HCT116 (cell line): ENCODE data around the gene PLCE1.

Source experiments
- CEBPB ChIP-seq: IDR thresholded peaks from 2 replicates; pipeline ENCODE4 v1.6.1; 2012; ENCODE audit warnings: low read depth
- EGR1 ChIP-seq: IDR thresholded peaks from 2 replicates; pipeline ENCODE4 v1.6.1; 2012; ENCODE audit warnings: low read depth
- EZH2 ChIP-seq: fragments of 200-600 bp; sonication (generic); IDR thresholded peaks from 2 replicates; pipeline ENCODE4 v1.6.1; 2017; ENCODE audit warnings: antibody characterized with exemption, mixed run types
- JUND ChIP-seq: IDR thresholded peaks from 2 replicates; pipeline ENCODE4 v1.6.1; 2012
- MAX ChIP-seq: IDR thresholded peaks from 2 replicates; pipeline ENCODE4 v1.6.1; 2012
- POLR2A ChIP-seq: IDR thresholded peaks from 2 replicates; pipeline ENCODE4 v1.7.0; 2011; ENCODE audit warnings: borderline replicate concordance; ENCODE audit not compliant: insufficient read depth, insufficient read length; ENCODE audit errors: extremely low read depth
- POLR2AphosphoS5 ChIP-seq: IDR thresholded peaks from 2 replicates; pipeline ENCODE4 v1.6.1; 2011; ENCODE audit warnings: mild to moderate bottlenecking, low read depth, low read length, moderate library complexity
- SIN3A ChIP-seq: IDR thresholded peaks from 2 replicates; pipeline ENCODE4 v1.6.1; 2012; ENCODE audit warnings: low read depth
- ZFX ChIP-seq: fragments of 450-650 bp; IDR thresholded peaks from 2 replicates; pipeline ENCODE4 v1.6.1; 2017
- TF ChIP-seq, protein P1 (sequence below), 3 experiments: fragments of 200-600 bp in 1 of 3; sonication (generic) in 1 of 3; IDR thresholded peaks in 2 of 3; conservative IDR thresholded peaks in 1 of 3; 2 replicates each; pipeline ENCODE4 v1.5.1; 2012 to 2017; ENCODE audit warnings: low read depth in 2 of 3, low read length in 2 of 3, antibody characterized with exemption in 1 of 3, borderline replicate concordance in 1 of 3, control low read depth in 1 of 3, mild to moderate bottlenecking in 1 of 3, mixed read lengths in 1 of 3, mixed run types in 1 of 3, moderate library complexity in 1 of 3; ENCODE audit not compliant: insufficient read depth in 1 of 3
- TF ChIP-seq, protein P2 (sequence below): IDR thresholded peaks from 2 replicates; pipeline ENCODE4 v1.6.1; 2011; ENCODE audit warnings: mild to moderate bottlenecking, low read length, moderate library complexity; ENCODE audit not compliant: insufficient replicate concordance; ENCODE audit errors: extremely low read depth
- TF ChIP-seq, protein P3 (sequence below): IDR thresholded peaks from 2 replicates; pipeline ENCODE4 v1.6.1; 2012; ENCODE audit warnings: low read depth

DNA sequence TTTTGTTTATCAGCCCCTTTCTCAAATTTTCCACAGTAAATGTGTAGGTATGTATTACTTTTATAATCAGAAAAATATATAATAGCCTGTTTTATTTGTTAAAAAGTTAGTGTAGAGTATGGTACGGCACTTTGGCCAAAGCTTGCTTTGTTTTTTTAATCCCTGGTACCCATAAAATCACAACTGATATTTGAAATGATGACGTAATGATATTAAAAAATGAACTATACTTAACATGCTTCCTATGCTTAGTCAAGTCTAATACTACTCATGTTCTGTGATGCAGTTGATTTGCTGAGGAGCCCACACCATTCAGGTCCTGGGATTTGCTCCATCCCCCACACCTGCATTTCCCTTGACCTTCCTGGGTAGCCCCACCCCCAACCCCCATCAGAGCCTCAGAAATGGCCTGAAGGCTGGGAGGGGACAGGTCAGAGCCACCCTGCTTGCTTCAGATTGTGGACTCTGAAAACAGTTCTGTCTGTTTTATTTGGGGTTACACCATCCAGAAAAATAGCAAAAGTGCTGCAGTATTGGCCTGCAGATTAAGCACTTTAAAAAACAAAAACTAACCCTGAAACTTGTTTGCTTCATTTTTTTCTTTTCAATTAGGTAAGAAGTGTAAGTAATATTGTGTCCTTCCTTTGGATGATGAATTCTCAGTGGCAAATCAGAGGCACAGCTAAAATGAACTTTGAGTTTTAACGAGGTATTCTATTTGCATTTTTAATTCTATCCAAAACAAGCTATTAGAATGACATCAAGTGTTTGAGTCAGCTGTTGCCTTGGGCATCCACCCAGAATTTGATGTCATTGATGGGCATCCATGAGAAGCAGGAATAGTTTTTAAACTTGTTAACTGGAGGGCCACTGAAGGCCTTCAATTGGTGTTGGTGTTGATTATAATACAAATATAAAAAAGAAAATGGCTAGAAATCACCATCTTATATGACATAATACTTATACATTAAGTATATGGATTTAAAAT is 23.3 kb downstream of the PLCE1 start:
- TF ChIP-seq, protein P1, sequence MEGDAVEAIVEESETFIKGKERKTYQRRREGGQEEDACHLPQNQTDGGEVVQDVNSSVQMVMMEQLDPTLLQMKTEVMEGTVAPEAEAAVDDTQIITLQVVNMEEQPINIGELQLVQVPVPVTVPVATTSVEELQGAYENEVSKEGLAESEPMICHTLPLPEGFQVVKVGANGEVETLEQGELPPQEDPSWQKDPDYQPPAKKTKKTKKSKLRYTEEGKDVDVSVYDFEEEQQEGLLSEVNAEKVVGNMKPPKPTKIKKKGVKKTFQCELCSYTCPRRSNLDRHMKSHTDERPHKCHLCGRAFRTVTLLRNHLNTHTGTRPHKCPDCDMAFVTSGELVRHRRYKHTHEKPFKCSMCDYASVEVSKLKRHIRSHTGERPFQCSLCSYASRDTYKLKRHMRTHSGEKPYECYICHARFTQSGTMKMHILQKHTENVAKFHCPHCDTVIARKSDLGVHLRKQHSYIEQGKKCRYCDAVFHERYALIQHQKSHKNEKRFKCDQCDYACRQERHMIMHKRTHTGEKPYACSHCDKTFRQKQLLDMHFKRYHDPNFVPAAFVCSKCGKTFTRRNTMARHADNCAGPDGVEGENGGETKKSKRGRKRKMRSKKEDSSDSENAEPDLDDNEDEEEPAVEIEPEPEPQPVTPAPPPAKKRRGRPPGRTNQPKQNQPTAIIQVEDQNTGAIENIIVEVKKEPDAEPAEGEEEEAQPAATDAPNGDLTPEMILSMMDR (IDR thresholded peaks at IDR 0.05 in 2 of 3, conservative IDR thresholded peaks at IDR 0.05 in 1 of 3; ENCODE audit: borderline replicate concordance in 1 of 3, insufficient read depth in 1 of 3, low read depth in 2 of 3, low read length in 2 of 3) = no peak
- TF ChIP-seq EGR1 (no peak), MAX (no peak), CEBPB (no peak), EZH2 (no peak), POLR2AphosphoS5 (no peak), JUND (no peak), POLR2A (no peak), ZFX (no peak), SIN3A (no peak)
- TF ChIP-seq, protein P2, sequence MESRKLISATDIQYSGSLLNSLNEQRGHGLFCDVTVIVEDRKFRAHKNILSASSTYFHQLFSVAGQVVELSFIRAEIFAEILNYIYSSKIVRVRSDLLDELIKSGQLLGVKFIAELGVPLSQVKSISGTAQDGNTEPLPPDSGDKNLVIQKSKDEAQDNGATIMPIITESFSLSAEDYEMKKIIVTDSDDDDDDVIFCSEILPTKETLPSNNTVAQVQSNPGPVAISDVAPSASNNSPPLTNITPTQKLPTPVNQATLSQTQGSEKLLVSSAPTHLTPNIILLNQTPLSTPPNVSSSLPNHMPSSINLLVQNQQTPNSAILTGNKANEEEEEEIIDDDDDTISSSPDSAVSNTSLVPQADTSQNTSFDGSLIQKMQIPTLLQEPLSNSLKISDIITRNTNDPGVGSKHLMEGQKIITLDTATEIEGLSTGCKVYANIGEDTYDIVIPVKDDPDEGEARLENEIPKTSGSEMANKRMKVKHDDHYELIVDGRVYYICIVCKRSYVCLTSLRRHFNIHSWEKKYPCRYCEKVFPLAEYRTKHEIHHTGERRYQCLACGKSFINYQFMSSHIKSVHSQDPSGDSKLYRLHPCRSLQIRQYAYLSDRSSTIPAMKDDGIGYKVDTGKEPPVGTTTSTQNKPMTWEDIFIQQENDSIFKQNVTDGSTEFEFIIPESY = no peak
- TF ChIP-seq, protein P3, sequence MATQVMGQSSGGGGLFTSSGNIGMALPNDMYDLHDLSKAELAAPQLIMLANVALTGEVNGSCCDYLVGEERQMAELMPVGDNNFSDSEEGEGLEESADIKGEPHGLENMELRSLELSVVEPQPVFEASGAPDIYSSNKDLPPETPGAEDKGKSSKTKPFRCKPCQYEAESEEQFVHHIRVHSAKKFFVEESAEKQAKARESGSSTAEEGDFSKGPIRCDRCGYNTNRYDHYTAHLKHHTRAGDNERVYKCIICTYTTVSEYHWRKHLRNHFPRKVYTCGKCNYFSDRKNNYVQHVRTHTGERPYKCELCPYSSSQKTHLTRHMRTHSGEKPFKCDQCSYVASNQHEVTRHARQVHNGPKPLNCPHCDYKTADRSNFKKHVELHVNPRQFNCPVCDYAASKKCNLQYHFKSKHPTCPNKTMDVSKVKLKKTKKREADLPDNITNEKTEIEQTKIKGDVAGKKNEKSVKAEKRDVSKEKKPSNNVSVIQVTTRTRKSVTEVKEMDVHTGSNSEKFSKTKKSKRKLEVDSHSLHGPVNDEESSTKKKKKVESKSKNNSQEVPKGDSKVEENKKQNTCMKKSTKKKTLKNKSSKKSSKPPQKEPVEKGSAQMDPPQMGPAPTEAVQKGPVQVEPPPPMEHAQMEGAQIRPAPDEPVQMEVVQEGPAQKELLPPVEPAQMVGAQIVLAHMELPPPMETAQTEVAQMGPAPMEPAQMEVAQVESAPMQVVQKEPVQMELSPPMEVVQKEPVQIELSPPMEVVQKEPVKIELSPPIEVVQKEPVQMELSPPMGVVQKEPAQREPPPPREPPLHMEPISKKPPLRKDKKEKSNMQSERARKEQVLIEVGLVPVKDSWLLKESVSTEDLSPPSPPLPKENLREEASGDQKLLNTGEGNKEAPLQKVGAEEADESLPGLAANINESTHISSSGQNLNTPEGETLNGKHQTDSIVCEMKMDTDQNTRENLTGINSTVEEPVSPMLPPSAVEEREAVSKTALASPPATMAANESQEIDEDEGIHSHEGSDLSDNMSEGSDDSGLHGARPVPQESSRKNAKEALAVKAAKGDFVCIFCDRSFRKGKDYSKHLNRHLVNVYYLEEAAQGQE = no peak
